ENCODE results near the gene FGGY.
"Not testable (repeated sequence)": the region's sequence is repeated elsewhere in the genome, so short reads cannot be mapped to it uniquely, and the experiment has no call there.

The FGGY gene

GRCh38 chr1:59635097-59635496, 338.2 kb downstream of the FGGY start:
- DNase-seq (ENCODE audit: low read depth, low spot score), result no peak

DNA sequence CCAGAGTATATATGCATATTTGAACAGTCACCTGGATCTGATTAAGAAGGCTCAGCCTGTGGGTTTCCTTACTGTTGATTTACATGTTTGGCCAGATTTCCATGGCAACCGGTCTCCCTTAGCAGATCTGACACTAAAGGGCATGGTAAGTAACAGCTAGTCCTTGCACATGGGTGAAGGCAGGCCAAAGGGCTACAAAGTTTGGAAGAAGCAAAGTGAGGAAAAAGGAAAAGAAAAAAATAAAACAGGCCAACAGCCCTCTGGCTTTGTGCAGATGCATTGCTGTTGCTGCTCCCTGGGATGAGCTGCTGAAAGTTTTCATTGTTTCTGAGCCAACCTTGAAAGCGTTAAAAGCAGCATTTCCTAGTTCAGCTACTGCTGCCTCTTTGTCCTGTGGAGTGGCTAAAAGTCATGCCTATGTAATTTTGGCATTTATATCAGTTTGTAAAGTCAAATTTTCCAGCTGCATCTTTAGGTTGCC, 341.4 kb downstream of the FGGY start:
- DNase-seq (ENCODE audit: low read depth, low spot score), result no peak

- DNase-seq (ENCODE audit: low read depth, low spot score), result no peak
Measured at GRCh38 chr1:59639266-59639665, 342.4 kb downstream of the FGGY start.

DNA sequence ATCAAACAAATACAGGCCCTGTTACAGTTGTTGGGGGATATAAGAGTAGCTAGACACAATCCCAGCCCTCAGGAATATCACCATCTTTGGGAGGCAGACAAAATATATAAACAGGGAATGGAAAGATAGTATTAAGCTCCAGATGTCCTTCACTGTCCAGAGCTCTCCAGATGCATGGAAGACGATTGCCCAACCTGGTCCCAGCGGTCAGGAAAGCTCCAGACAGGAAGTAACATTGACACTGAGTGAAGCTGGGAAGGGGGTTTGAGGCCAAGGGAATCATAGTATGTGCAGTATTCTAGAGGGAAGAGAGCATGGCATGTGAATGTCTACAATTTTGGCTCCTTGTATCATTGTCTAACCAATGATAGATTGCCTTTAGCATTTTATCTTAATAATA, 344.0 kb downstream of the FGGY start:
- no peak for DNase-seq (ENCODE audit: low read depth, low spot score)

GRCh38 chr1:59641836-59642235, 344.9 kb downstream of the FGGY start:
- DNase-seq (ENCODE audit: low read depth, low spot score), result no peak

GRCh38 chr1:59643526-59643925, 346.6 kb downstream of the FGGY start:
- no peak for DNase-seq (ENCODE audit: low read depth, low spot score)

- no peak for DNase-seq (ENCODE audit: low read depth, low spot score)
Measured at GRCh38 chr1:59645893-59646292, 349.0 kb downstream of the FGGY start.

DNA sequence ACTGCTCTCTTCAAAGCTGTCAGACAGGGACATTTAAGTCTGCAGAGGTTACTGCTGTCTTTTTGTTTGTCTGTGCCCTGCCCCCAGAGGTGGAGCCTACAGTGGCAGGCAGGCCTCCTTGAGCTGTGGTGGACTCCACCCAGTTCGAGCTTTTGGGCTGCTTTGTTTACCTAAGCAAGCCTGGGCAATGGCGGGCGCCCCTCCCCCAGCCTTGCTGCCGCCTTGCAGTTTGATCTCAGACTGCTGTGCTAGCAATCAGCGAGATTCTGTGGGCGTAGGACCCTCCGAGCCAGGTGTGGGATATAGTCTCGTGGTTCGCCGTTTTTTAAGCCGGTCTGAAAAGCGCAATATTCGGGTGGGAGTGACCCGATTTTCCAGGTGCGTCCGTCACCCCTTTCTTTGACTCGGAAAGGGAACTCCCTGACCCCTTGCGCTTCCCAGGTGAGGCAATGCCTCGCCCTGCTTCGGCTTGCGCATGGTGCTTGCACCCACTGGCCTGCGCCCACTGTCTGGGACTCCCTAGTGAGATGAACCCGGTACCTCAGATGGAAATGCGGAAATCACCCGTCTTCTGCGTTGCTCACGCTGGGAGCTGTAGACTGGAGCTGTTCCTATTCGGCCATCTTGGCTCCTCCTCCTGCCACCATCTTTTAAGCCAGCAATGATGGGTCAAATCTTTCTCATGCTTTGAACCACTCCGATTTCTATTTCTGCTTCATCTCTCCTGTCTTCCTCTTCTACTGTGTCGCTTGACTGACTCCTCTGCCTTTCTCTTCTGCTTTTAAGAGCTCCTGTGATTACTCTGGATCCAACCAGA, 356.5 kb downstream of the FGGY start:
- not testable (repeated sequence) for DNase-seq (ENCODE audit: low read depth, low spot score)

DNA sequence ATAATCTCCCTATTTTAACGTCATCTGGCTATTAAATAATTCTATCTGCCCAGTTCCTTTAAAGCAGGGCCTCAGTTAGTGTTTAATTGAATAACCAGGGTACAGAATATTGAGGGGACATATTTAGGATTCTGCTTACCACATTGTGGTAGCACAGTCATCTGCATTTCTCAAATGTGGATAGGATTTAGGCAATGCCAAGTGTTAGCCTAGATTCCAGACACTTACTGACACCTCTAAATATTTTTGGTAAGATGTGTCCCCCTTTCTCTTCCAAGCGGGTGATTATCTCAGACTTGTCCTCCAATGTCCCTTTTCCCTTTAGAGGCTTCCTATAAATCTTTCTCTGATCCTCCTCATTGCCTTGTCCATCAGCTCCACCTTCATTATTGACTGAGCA, 357.1 kb downstream of the FGGY start:
- no peak for DNase-seq (ENCODE audit: low read depth, low spot score)

- no peak for DNase-seq (ENCODE audit: low read depth, low spot score)
Measured at GRCh38 chr1:59657873-59658465, 361.1 kb downstream of the FGGY start.

GRCh38 chr1:59664166-59664565, 367.3 kb downstream of the FGGY start:
- DNase-seq (ENCODE audit: low read depth, low spot score), result no peak

DNA sequence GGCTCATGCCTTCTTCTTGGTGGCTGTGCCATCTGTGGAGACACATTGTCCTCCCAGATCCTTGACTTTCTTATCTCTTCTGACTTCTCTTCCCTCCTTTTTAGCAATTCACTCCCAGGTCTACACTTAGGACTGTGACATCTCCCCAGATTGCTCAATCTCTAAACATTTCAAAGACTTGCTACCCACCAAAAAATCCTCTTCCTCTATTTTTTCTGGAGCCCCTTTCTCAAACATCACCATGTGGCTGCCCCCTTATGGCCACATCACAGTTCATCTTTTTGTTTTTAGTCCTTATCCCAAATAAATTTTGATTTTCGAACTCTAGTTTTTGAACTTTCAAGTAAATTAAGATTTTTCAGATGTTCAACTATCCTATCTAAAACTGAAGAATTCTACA, 369.2 kb downstream of the FGGY start:
- no peak for DNase-seq (ENCODE audit: low read depth, low spot score)

- DNase-seq (ENCODE audit: low read depth, low spot score), result no peak
Measured at GRCh38 chr1:59667020-59667419, 370.1 kb downstream of the FGGY start.

DNA sequence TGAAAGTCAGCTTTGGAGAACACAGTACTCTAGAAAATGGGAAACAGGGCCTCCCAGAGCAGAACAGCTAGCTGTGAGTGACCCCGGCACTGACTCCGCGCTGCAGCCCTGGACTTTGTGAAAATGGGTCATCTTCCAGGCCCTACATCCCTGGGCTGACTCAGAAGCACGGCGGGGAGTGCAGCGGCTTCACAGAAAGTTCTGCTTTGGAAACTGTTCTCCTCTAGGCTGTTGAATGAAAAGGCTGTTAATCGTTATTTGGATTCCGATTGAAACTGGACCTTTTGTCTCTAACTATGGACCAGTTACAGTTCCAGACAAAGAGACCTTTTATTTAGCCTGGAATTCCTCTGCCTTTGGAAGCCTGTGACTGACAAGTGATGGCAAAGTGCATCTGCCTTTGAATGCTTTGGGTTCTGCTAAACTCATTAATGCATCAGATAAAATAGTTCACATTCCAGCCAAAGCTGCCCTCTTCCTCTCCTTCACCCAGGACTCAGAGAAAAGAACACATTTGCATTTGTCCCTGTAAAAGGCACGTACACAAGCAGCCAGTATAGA, 372.9 kb downstream of the FGGY start:
- DNase-seq (ENCODE audit: low read depth, low spot score), result no peak

DNA sequence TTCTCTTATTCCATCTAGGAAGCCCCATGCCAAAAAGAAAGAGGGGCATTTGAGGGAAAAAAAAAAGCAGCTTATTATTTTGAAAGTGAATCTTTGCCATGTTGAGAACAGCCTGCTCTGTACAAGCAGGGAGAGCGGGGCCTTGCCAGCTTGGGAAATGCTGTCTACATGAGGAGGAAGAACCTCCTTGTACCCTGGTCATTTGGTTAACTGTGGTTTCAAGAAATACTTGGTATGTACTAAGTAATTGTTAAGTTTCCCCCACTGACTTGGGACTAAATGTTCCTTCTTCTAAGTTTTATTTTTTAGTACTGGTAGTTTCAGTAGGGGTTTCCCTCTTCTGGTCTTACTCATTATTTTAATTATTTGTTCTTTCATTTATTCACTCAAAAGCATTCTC, 373.8 kb downstream of the FGGY start:
- DNase-seq (ENCODE audit: low read depth, low spot score), result no peak

DNA sequence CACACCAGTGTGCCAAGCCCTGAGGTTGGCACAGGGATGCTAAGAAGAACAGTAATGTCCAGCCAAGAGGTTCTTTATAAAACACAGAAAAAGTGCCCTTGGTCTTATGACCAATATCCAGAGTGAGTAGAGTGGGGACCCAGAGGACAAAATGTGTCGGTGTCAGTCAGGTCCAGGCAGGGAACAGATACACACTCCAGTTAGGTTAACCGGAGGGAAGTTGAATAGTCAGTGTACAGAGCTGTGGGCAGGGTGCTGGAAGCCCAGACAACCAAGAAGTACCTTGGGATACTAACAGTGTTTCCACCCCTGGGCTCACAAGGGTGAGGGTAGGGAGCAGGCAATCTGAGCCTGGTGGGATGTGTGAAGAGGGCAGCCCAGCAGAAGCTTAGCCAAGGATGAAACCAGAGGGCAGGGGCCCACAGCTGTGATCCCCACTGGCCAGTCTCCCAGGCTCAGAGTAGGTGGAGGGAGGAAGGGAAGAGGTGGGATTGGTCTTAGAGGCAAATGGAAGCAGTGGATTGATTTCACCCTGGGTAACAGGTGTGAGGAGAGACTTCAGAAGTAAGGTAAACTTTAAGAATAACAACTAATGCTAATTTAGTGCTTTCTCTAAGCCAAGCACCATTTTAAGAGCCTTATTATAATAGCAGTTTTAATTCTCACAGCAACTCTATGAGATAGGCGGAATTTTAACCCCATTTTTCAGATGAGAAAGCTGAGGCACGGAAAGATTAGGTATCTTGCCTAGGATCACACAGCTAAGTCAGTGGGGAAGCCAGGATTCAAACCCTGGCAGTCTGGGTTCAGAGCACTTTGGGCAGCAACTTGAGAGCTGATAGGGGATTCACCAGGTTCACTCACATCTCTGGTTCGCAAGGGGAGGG, 374.4 kb downstream of the FGGY start:
- no peak for DNase-seq (ENCODE audit: low read depth, low spot score)

DNA sequence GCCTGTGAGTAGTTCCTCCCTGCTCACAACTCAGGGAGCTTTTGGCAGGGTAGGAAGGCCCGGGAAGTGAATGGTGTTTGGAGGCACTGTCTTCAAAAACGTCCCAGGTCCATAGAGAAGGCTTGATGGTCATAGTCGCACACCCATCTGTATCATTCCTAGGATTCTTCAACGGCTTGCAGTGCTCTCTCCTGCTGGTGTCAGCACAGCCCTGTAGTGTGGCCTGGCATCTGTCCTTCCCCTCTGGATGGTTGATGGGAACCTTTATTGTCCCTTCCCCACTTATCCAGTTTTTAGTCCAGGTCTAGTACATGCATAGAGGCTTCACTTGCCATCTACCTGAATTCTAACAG, 375.0 kb downstream of the FGGY start:
- DNase-seq (ENCODE audit: low read depth, low spot score), result no peak

- no peak for DNase-seq (ENCODE audit: low read depth, low spot score)
Measured at GRCh38 chr1:59672851-59673572, 376.1 kb downstream of the FGGY start.

DNA sequence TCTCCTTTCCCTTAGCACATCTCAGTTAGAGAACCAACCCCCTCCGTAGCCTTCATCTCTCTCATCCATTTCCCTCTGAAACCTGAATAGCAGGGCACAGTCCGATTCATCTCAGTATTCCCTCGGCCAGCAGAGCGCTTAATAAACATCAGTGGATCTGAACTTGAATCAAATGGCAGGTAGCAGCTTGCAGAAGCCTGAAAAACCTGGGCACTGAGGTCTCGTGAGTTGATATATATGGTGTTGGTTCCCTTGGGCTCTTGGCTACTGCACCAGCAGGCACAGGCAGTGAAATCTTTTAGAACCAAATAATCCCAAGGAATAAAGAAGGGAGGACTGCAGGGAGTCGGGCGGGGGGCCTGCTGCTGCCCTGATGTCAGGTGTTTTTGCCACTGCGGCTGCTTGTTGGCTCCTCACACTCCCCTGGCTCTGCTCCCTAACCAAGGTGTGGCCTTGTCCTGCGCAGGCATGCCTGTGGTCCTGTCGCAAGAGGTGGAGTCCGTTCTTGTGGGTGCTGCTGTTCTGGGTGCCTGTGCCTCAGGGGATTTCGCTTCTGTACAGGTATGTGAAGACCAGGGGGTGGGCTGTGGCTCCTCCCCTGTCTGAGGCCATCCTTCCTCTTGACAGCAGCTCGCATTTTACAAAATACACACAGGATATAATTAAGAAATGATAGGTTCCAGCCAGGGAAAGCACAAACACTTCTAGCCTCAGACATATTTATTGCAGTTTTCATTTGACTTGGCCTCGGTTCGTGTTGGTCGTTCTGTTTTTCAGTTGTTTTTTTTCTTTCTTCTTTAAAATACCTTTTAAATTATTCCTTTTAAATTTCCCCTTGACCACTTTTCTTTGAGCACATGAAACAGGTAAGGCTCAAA, 376.9 kb downstream of the FGGY start:
- DNase-seq (ENCODE audit: low read depth, low spot score), result no peak

DNA sequence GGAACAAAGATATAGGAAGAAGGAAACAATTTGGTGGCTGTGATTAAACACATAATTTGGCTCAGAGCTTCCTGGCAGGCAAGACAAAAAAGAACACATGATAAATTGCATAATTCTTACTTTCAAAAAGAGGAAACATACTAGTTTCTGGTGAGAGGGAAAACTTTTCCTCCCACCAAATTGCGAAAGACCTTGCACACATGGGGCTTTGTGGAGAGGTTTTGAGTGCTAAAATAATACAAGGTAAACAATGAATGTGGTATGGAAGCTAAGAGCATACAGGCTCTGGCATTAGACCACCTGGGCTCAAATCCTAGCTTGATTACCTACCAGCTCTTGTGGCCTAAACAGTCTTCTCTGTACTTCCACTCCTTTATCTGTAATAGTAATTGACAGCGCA, 377.7 kb downstream of the FGGY start:
- no peak for DNase-seq (ENCODE audit: low read depth, low spot score)
